ENCODE results near the gene GRAMD1B.

DNA sequence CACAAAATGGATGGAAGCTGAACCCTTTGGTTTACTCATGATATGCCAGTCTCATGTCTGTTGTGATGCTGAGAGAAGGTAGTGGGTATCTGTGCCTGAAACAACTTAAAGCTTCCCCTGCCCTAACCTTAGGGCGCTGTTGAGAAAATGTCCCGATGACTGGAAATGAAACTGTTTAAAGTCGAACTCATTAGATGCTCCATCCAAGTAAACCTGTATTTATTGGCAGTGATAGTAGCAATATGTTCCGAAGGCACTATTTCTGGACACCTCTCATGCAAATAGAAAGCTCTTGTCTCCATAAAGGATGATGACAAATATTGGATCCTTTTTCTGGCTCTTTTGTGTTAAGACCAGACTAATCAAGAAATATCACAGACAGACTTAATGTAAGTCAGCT lies 86.2 kb downstream of the GRAMD1B start:
- no peak for TF ChIP-seq POLR2A (IDR thresholded peaks at IDR 0.05; ENCODE audit: low read length)
- no peak for TF ChIP-seq GATA1 (IDR thresholded peaks at IDR 0.05; ENCODE audit: low read depth, low read length)

Data from erythroblast (primary cell).